Measurements from ENCODE around the gene OR2D2.

- TF ChIP-seq CTCF (conservative IDR thresholded peaks at IDR 0.05; ENCODE audit: low read depth, low read length) (no peak), EZH2 (IDR thresholded peaks at IDR 0.05; ENCODE audit: low read length, unreplicated experiment) (no peak)
Measured at GRCh38 chr11:6926208-6927029, 34.1 kb upstream of the OR2D2 start, which contains the start of gene ZNF215.
